ENCODE measurements around the gene OMP.

OMP gene

GRCh38 chr11:77124041-77124440 is 21.4 kb downstream of the OMP start:
- ChIA-PET POLR2A (no interaction called here), CTCF (interaction anchor here (0.5 kb wide), 1 partner anchor 302 kb away, joined by 4 read pairs; no protein-coding TSS in a partner anchor)
- DNase-seq (ENCODE audit: extremely low spot score) = no peak
- TF ChIP-seq ZNF384 (IDR thresholded peaks at IDR 0.05) (no peak), FOXM1 (IDR thresholded peaks at IDR 0.05; ENCODE audit: borderline replicate concordance) (no peak), ARNT (IDR thresholded peaks at IDR 0.05) (no peak), FOXK2 (IDR thresholded peaks at IDR 0.05) (no peak), ELF4 (IDR thresholded peaks at IDR 0.05) (no peak), SP1 (IDR thresholded peaks at IDR 0.05) (no peak), CTBP1 (IDR thresholded peaks at IDR 0.05; ENCODE audit: borderline replicate concordance) (no peak), TARDBP (IDR thresholded peaks at IDR 0.05) (no peak), HDGF (IDR thresholded peaks at IDR 0.05; ENCODE audit: borderline replicate concordance) (no peak), L3MBTL2 (conservative IDR thresholded peaks at IDR 0.05) (no peak), FOXA1 (IDR thresholded peaks at IDR 0.05) (no peak), BHLHE40 (IDR thresholded peaks at IDR 0.05; ENCODE audit: borderline replicate concordance) (no peak)

- CTCF ChIA-PET = interaction anchor here (0.5 kb wide), 1 partner anchor 301 kb away, joined by 4 read pairs; no protein-coding TSS in a partner anchor
- TF ChIP-seq ELF4 (IDR thresholded peaks at IDR 0.05) (no peak), SP1 (IDR thresholded peaks at IDR 0.05) (no peak), ARNT (IDR thresholded peaks at IDR 0.05) (no peak), FOXK2 (IDR thresholded peaks at IDR 0.05) (no peak), NFRKB (IDR thresholded peaks at IDR 0.05) (no peak)
- no peak for DNase-seq (ENCODE audit: extremely low spot score)
- POLR2A ChIA-PET = no interaction called here
These were observed 21.8 kb downstream of the OMP start for GRCh38 chr11:77124488-77124887.

- DNase-seq (ENCODE audit: extremely low spot score) = no peak
- POLR2A ChIA-PET = no interaction called here
- TF ChIP-seq SUZ12 (IDR thresholded peaks at IDR 0.05) = no peak
- no peak for TF ChIP-seq NFRKB (IDR thresholded peaks at IDR 0.05)
- TF ChIP-seq FOXA1 (IDR thresholded peaks at IDR 0.05) = no peak
- no peak for TF ChIP-seq LEF1 (IDR thresholded peaks at IDR 0.05; ENCODE audit: borderline replicate concordance)
- TF ChIP-seq TARDBP (IDR thresholded peaks at IDR 0.05) = no peak
- TF ChIP-seq PKNOX1 (IDR thresholded peaks at IDR 0.05) = no peak
- no peak for TF ChIP-seq ELF4 (IDR thresholded peaks at IDR 0.05)
- no peak for TF ChIP-seq ZNF384 (IDR thresholded peaks at IDR 0.05)
- TF ChIP-seq CTBP1 (IDR thresholded peaks at IDR 0.05; ENCODE audit: borderline replicate concordance) = no peak
- no peak for TF ChIP-seq L3MBTL2 (conservative IDR thresholded peaks at IDR 0.05)
- CTCF ChIA-PET = no interaction called here
These were observed 22.6 kb downstream of the OMP start for GRCh38 chr11:77125191-77125590.

- POLR2A ChIA-PET = no interaction called here
- DNase-seq (ENCODE audit: extremely low spot score) = no peak
- CTCF ChIA-PET = no interaction called here
- no peak for TF ChIP-seq ZNF384 (IDR thresholded peaks at IDR 0.05)
- TF ChIP-seq NFRKB (IDR thresholded peaks at IDR 0.05) = no peak
- no peak for TF ChIP-seq PKNOX1 (IDR thresholded peaks at IDR 0.05)
- no peak for TF ChIP-seq BHLHE40 (IDR thresholded peaks at IDR 0.05; ENCODE audit: borderline replicate concordance)
- no peak for TF ChIP-seq TARDBP (IDR thresholded peaks at IDR 0.05)
These were observed 23.1 kb downstream of the OMP start for GRCh38 chr11:77125695-77126094.

- POLR2A ChIA-PET = interaction anchor here (1.4 kb wide), 1 partner anchor 8 kb away, joined by 4 read pairs; no protein-coding TSS in a partner anchor
- CTCF ChIA-PET = interaction anchor here (0.6 to 3.2 kb wide), 9 partner anchors 9 to 422 kb away, joined by 3 to 24 read pairs (median 3); no protein-coding TSS in a partner anchor
- no peak for DNase-seq (ENCODE audit: extremely low spot score)
- TF ChIP-seq LEF1 (IDR thresholded peaks at IDR 0.05; ENCODE audit: borderline replicate concordance) = no peak
These were observed 23.6 kb downstream of the OMP start for GRCh38 chr11:77126156-77126775.

GRCh38 chr11:77126861-77127234 is 24.2 kb downstream of the OMP start:
- no peak for TF ChIP-seq PKNOX1 (IDR thresholded peaks at IDR 0.05)
- TF ChIP-seq ZNF384 (IDR thresholded peaks at IDR 0.05) = no peak
- TF ChIP-seq TARDBP (IDR thresholded peaks at IDR 0.05) = no peak
- no peak for TF ChIP-seq FOXM1 (IDR thresholded peaks at IDR 0.05; ENCODE audit: borderline replicate concordance)
- TF ChIP-seq SUZ12 (IDR thresholded peaks at IDR 0.05) = no peak
- no peak for TF ChIP-seq LEF1 (IDR thresholded peaks at IDR 0.05; ENCODE audit: borderline replicate concordance)
- TF ChIP-seq ARNT (IDR thresholded peaks at IDR 0.05) = no peak
- TF ChIP-seq FOXA1 (IDR thresholded peaks at IDR 0.05) = no peak
- no peak for TF ChIP-seq BHLHE40 (IDR thresholded peaks at IDR 0.05; ENCODE audit: borderline replicate concordance)
- TF ChIP-seq ELF4 (IDR thresholded peaks at IDR 0.05) = no peak
- TF ChIP-seq FOXK2 (IDR thresholded peaks at IDR 0.05) = no peak
- TF ChIP-seq HDGF (IDR thresholded peaks at IDR 0.05; ENCODE audit: borderline replicate concordance) = no peak
- TF ChIP-seq SP1 (IDR thresholded peaks at IDR 0.05) = no peak
- no peak for TF ChIP-seq NFRKB (IDR thresholded peaks at IDR 0.05)
- TF ChIP-seq L3MBTL2 (conservative IDR thresholded peaks at IDR 0.05) = no peak
- no peak for TF ChIP-seq CTBP1 (IDR thresholded peaks at IDR 0.05; ENCODE audit: borderline replicate concordance)
- POLR2A ChIA-PET = interaction anchor here (1.4 kb wide), 1 partner anchor 9 kb away, joined by 4 read pairs; no protein-coding TSS in a partner anchor
- DNase-seq (ENCODE audit: extremely low spot score) = no peak
- CTCF ChIA-PET = interaction anchor here (0.6 to 3.2 kb wide), 15 partner anchors 10 to 421 kb away, joined by 3 to 24 read pairs (median 4); no protein-coding TSS in a partner anchor

Measured in HEK293T (cell line).